AG09309 (cell line): ENCODE data around the gene FGF12.

Experiments
- DNase-seq: peaks from one replicate; pipeline ENCODE4 v3.0.0-alpha.2; 2010; ENCODE audit warnings: low read depth
- H3K4me3 ChIP-seq: 2 replicates; pipeline ENCODE4 v1.5.1; 2011; ENCODE audit warnings: mild to moderate bottlenecking, low read depth, low read length, moderate library complexity; ENCODE audit not compliant: control insufficient read depth
- CTCF ChIP-seq: IDR thresholded peaks from 2 replicates; pipeline ENCODE4 v1.5.1; 2011; ENCODE audit warnings: mild to moderate bottlenecking, low read depth, low read length, inconsistent platforms; ENCODE audit not compliant: insufficient read depth, control insufficient read depth; ENCODE audit errors: missing control alignments

Gene FGF12

GRCh38 chr3:192299921-192300320 is 427.4 kb downstream of the FGF12 start:
- no peak for TF ChIP-seq CTCF
- H3K4me3 ChIP-seq = no peak overlapping the region
- DNase-seq = no peak

- no peak for TF ChIP-seq CTCF
- H3K4me3 ChIP-seq = no peak overlapping the region
- DNase-seq = no peak
Measured at GRCh38 chr3:192296845-192297244, 430.5 kb downstream of the FGF12 start.

- no peak for DNase-seq
Measured at GRCh38 chr3:192284443-192285072, 442.8 kb downstream of the FGF12 start.

GRCh38 chr3:192281207-192281880 is 446.0 kb downstream of the FGF12 start:
- no peak for TF ChIP-seq CTCF
- DNase-seq = no peak
- no peak overlapping the region for H3K4me3 ChIP-seq

More at GRCh38 chr3:192284443-192285072, 442.8 kb downstream of the FGF12 start:
- H3K4me3 ChIP-seq = no peak overlapping the region
- TF ChIP-seq CTCF = no peak

GRCh38 chr3:192279664-192280063 is 447.7 kb downstream of the FGF12 start:
- no peak for TF ChIP-seq CTCF
- no peak overlapping the region for H3K4me3 ChIP-seq
- no peak for DNase-seq

GRCh38 chr3:192277477-192277876 is 449.9 kb downstream of the FGF12 start:
- no peak for DNase-seq
- H3K4me3 ChIP-seq = no peak overlapping the region
- TF ChIP-seq CTCF = no peak
